NT2/D1 (cell line): ENCODE measurements around the gene ELFN2.
"Not testable (repeated sequence)": the region's sequence is repeated elsewhere in the genome, so short reads cannot be mapped to it uniquely, and the experiment has no call there.

Experiments used
- DNase-seq: peaks from one replicate; pipeline ENCODE4 v3.0.0-alpha.2; 2011; ENCODE audit warnings: low read depth, low spot score
- H3K27me3 ChIP-seq: 2 replicates; pipeline ENCODE4 v1.6.0; 2011; ENCODE audit warnings: mild to moderate bottlenecking; ENCODE audit not compliant: insufficient read length, insufficient read depth
- H3K36me3 ChIP-seq: 2 replicates; pipeline ENCODE4 v1.6.1; 2011; ENCODE audit warnings: mild to moderate bottlenecking, low read length, mixed read lengths; ENCODE audit not compliant: insufficient read depth, insufficient read length
- H3K4me1 ChIP-seq: 2 replicates; pipeline ENCODE4 v1.5.1; 2011; ENCODE audit not compliant: insufficient read depth, insufficient read length
- H3K4me3 ChIP-seq: 2 replicates; pipeline ENCODE4 v1.5.1; 2011; ENCODE audit warnings: low read depth; ENCODE audit not compliant: insufficient read length
- H3K9ac ChIP-seq: 2 replicates; pipeline ENCODE4 v1.6.0; 2011; ENCODE audit warnings: low read depth; ENCODE audit not compliant: insufficient read length
- H3K9me3 ChIP-seq: 2 replicates; pipeline ENCODE4 v1.5.1; 2011; ENCODE audit warnings: mild to moderate bottlenecking, low read length; ENCODE audit not compliant: insufficient read depth
- SUZ12 ChIP-seq: IDR thresholded peaks from 2 replicates; pipeline ENCODE4 v1.6.1; 2011; ENCODE audit not compliant: insufficient read length, insufficient read depth; ENCODE audit errors: extremely low read depth
- YY1 ChIP-seq: IDR thresholded peaks from 2 replicates; pipeline ENCODE4 v1.6.1; 2011; ENCODE audit not compliant: insufficient read length, insufficient read depth
- ZNF274 ChIP-seq: IDR thresholded peaks from 2 replicates; pipeline ENCODE4 v1.6.1; 2011; ENCODE audit warnings: mild to moderate bottlenecking, low read depth, low read length

The ELFN2 gene

DNA sequence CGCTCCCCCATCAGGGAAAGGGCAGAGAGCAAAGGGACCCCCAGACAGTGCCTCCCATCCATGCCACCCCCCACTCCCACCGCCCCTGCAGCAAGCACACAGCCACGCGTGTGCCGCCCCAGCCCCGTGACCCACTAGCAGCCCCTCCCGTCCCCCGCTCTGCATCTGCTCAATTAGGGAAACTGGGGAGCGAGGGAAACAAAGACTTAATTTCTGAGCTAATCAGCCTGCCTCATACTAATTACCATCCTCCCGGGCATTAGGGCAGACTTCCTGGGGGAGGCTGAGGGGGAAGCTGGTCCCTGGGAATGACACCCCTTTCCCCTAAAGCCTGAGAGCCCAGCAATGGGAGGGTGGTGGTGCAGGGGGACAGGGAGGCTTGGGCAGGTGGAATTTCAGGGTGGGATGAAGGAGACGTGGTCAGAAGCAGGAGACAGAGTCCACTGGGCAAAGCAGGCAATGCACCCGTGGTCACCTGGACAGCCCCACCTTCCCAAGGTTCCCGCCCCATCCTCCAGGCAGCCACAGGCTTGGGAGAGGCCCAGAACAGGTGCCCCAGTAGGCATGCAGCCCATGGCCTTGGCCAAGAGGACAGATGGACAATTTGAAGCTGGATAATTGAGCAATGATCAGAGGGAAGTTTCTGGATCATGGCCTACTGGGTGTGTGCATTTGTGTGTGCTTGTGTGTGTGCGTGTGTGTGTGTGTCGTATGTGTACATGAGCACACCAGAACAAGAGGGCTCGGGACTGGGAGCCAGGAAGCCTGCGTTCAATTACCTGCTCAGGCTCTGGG, 20.6 kb downstream of the ELFN2 start:
- Histone ChIP-seq H3K36me3 (no peaks in the 10 kb centered on the region), H3K27me3 (no peaks in the 10 kb centered on the region), H3K4me3 (no peak overlapping the region), H3K9me3 (no peaks in the 10 kb centered on the region), H3K9ac (no peak overlapping the region), H3K4me1 (peaks cover under 1% of the 10 kb centered on the region)
- TF ChIP-seq ZNF274 (no peak), YY1 (no peak), SUZ12 (no peak)
- DNase-seq, result no peak

- Histone ChIP-seq H3K27me3 (no peaks in the 10 kb centered on the region), H3K36me3 (no peaks in the 10 kb centered on the region), H3K9ac (no peak overlapping the region), H3K4me3 (no peak overlapping the region), H3K9me3 (no peaks in the 10 kb centered on the region), H3K4me1 (peaks cover 2% of the 10 kb centered on the region)
- TF ChIP-seq YY1 (no peak), ZNF274 (no peak), SUZ12 (no peak)
- DNase-seq, result no peak
Measured at GRCh38 chr22:37404091-37404490, 23.2 kb downstream of the ELFN2 start.

DNA sequence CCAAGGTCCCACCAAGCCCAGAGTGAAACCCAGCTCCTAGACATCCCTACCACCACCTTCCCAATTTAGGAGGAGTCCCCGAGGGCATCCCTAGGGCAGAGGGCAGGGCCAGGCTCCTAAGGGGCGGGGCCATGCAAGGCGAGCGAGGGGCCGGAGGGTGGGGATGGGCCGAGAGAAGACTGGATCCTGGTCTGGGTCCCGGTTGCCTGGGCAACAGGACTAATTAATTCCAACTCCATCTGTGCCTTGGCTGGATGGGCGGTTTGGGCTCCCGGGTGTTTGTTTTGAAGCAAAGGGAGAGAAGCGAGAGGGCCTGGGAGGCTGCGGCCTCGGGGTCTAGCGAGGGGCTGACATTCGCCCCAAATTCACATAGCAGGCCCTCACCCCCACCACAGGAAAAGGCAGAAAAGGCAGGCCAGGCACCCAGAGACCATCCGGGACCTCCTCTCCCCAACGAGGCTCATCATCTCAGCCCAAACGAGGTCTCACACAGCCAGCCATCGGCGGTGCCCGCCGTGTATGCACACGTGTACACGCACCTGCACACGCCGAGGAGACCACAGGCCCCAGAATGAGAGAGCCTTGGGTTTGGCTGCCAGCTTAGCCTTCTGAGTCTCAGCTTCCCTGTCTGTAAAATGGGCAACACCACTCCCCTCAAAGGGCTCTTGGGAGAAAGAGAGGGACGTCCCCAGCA, 23.9 kb downstream of the ELFN2 start:
- peaks cover 6% of the 10 kb centered on the region for H3K4me1 ChIP-seq
- H3K4me3 ChIP-seq, result no peak overlapping the region
- H3K9me3 ChIP-seq, result no peaks in the 10 kb centered on the region
- no peaks in the 10 kb centered on the region for H3K27me3 ChIP-seq
- H3K36me3 ChIP-seq, result no peaks in the 10 kb centered on the region
- TF ChIP-seq SUZ12, result no peak
- no peak for TF ChIP-seq YY1
- no peak for TF ChIP-seq ZNF274
- H3K9ac ChIP-seq, result no peak overlapping the region
- no peak for DNase-seq

DNA sequence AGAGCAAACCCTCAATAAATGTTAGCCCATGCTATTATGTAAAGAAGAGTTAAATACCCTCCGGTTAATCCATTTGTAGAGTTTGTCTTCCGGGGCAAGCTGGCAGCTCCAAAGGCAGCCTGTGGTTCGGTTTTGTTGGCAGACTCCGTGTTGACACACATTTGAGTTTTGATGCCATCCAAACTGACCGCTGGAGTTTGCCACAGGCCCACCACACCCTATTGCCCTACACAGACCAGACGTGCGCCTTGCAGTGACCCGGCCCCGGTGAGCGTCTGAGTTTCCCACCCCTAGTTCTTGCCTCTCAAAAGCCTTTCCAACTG, 25.1 kb downstream of the ELFN2 start:
- H3K9ac ChIP-seq, result no peak overlapping the region
- H3K4me3 ChIP-seq, result no peak overlapping the region
- peaks cover 7% of the 10 kb centered on the region for H3K4me1 ChIP-seq
- TF ChIP-seq YY1, result no peak
- no peak for TF ChIP-seq SUZ12
- TF ChIP-seq ZNF274, result no peak
- no peak for DNase-seq
- no peaks in the 10 kb centered on the region for H3K27me3 ChIP-seq
- no peaks in the 10 kb centered on the region for H3K36me3 ChIP-seq
- H3K9me3 ChIP-seq, result no peaks in the 10 kb centered on the region

GRCh38 chr22:37401401-37402183, 25.7 kb downstream of the ELFN2 start:
- Histone ChIP-seq H3K4me1 (peaks cover 8% of the 10 kb centered on the region), H3K4me3 (no peak overlapping the region), H3K9me3 (no peaks in the 10 kb centered on the region), H3K27me3 (no peaks in the 10 kb centered on the region), H3K9ac (no peak overlapping the region), H3K36me3 (no peaks in the 10 kb centered on the region)
- DNase-seq, result no peak
- TF ChIP-seq SUZ12, result no peak
- no peak for TF ChIP-seq ZNF274
- TF ChIP-seq YY1, result no peak

DNA sequence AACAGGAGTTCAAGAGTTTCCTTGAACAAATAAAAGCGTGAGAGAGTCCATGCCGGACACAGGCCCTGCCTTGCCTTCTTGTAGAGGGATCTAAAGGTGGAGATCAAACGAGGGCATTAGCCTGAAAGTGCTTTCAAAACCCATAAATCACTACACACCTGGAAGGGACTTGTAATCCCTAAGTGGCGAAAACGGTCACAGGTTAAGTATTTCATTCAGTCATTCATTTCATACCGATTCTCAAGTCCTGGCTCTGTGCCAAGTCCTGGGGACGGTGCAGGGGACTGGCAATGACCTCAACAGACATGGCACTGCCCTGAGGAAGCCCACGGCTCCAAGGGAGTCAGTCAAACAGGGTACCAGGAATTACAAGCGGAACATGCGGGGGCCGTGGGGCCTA, 26.6 kb downstream of the ELFN2 start:
- TF ChIP-seq ZNF274 (no peak), YY1 (no peak), SUZ12 (no peak)
- Histone ChIP-seq H3K4me3 (no peak overlapping the region), H3K27me3 (no peaks in the 10 kb centered on the region), H3K4me1 (peaks cover 10% of the 10 kb centered on the region), H3K9ac (no peak overlapping the region), H3K36me3 (no peaks in the 10 kb centered on the region), H3K9me3 (no peaks in the 10 kb centered on the region)
- DNase-seq, result no peak

GRCh38 chr22:37399457-37399856, 27.8 kb downstream of the ELFN2 start:
- not testable (repeated sequence) for DNase-seq, H3K27me3 ChIP-seq, H3K9me3 ChIP-seq, H3K4me3 ChIP-seq, H3K9ac ChIP-seq, H3K36me3 ChIP-seq
- peaks cover 11% of the 10 kb centered on the region for H3K4me1 ChIP-seq
